ENCODE results near the gene GARNL3. TPM values are rescaled to one million over a fixed set of nuclear protein-coding genes. Genes with fewer than 3 reads are reported as not detected.

GARNL3 gene
- polyA plus RNA-seq, 1 donor from 2014 or later: 20.0 TPM

- Histone ChIP-seq H2AFZ (ENCODE audit: low read depth, low read length) (no peak overlapping the region), H3K36me3 (ENCODE audit: insufficient read depth, low read length) (no peaks in the 10 kb centered on the region), H3K79me2 (replicated peaks; ENCODE audit: insufficient read depth, low read length) (no peaks in the 10 kb centered on the region), H3K4me3 (ENCODE audit: low read length) (no peak overlapping the region), H3K27me3 (ENCODE audit: insufficient read depth, low read depth, low read length) (no peaks in the 10 kb centered on the region), H3K9ac (ENCODE audit: low read length) (no peak overlapping the region), H4K20me1 (ENCODE audit: insufficient read depth) (no peaks in the 10 kb centered on the region), H3K4me2 (ENCODE audit: low read length) (no peak overlapping the region), H3F3A (ENCODE audit: insufficient read depth, low read length, poor library complexity, severe bottlenecking) (no peaks in the 10 kb centered on the region), H3K9me2 (ENCODE audit: insufficient read depth, low read length) (no peaks in the 10 kb centered on the region), H3K27ac (ENCODE audit: low read length) (no peak overlapping the region), H3K9me3 (ENCODE audit: low read length) (no peaks in the 10 kb centered on the region)
- TF ChIP-seq TAF1 (IDR thresholded peaks at IDR 0.05; ENCODE audit: low read depth): no peak
- no peak for TF ChIP-seq EZH2 (IDR thresholded peaks at IDR 0.05; ENCODE audit: borderline replicate concordance, insufficient read depth, low read length, poor library complexity, severe bottlenecking)
- no peak for TF ChIP-seq EP300 (conservative IDR thresholded peaks at IDR 0.05; ENCODE audit: poor library complexity, severe bottlenecking)
- no peak for TF ChIP-seq MXI1 (conservative IDR thresholded peaks at IDR 0.05; ENCODE audit: poor library complexity, severe bottlenecking)
- no peak for TF ChIP-seq SMC3 (conservative IDR thresholded peaks at IDR 0.05; ENCODE audit: poor library complexity)
- TF ChIP-seq CTCF (IDR thresholded peaks at IDR 0.05; ENCODE audit: poor library complexity, severe bottlenecking): no peak
Observed at GRCh38 chr9:127233550-127233949, 31.0 kb upstream of the GARNL3 start.

GRCh38 chr9:127233989-127234388 lies 30.6 kb upstream of the GARNL3 start:
- Histone ChIP-seq H3F3A (ENCODE audit: insufficient read depth, low read length, poor library complexity, severe bottlenecking) (no peaks in the 10 kb centered on the region), H3K36me3 (ENCODE audit: insufficient read depth, low read length) (no peaks in the 10 kb centered on the region), H3K27me3 (ENCODE audit: insufficient read depth, low read depth, low read length) (no peaks in the 10 kb centered on the region), H3K27ac (ENCODE audit: low read length) (no peak overlapping the region), H3K79me2 (replicated peaks; ENCODE audit: insufficient read depth, low read length) (no peaks in the 10 kb centered on the region), H3K9me3 (ENCODE audit: low read length) (no peaks in the 10 kb centered on the region), H3K4me3 (ENCODE audit: low read length) (no peak overlapping the region), H3K9ac (ENCODE audit: low read length) (no peak overlapping the region), H4K20me1 (ENCODE audit: insufficient read depth) (no peaks in the 10 kb centered on the region), H3K9me2 (ENCODE audit: insufficient read depth, low read length) (no peaks in the 10 kb centered on the region), H3K4me2 (ENCODE audit: low read length) (no peak overlapping the region), H2AFZ (ENCODE audit: low read depth, low read length) (no peak overlapping the region)
- TF ChIP-seq REST (IDR thresholded peaks at IDR 0.05; ENCODE audit: borderline replicate concordance): no peak
- TF ChIP-seq MXI1 (conservative IDR thresholded peaks at IDR 0.05; ENCODE audit: poor library complexity, severe bottlenecking): no peak
- no peak for TF ChIP-seq CTCF (IDR thresholded peaks at IDR 0.05; ENCODE audit: poor library complexity, severe bottlenecking)
- no peak for TF ChIP-seq SMC3 (conservative IDR thresholded peaks at IDR 0.05; ENCODE audit: poor library complexity)
- TF ChIP-seq TAF1 (IDR thresholded peaks at IDR 0.05; ENCODE audit: low read depth): no peak

All from neural cell (in vitro differentiated cells).